ENCODE results near the gene TAF8.
A peak's percentile ranks its signal among the peaks of the same experiment; 100 is the strongest.

The TAF8 gene

DNA sequence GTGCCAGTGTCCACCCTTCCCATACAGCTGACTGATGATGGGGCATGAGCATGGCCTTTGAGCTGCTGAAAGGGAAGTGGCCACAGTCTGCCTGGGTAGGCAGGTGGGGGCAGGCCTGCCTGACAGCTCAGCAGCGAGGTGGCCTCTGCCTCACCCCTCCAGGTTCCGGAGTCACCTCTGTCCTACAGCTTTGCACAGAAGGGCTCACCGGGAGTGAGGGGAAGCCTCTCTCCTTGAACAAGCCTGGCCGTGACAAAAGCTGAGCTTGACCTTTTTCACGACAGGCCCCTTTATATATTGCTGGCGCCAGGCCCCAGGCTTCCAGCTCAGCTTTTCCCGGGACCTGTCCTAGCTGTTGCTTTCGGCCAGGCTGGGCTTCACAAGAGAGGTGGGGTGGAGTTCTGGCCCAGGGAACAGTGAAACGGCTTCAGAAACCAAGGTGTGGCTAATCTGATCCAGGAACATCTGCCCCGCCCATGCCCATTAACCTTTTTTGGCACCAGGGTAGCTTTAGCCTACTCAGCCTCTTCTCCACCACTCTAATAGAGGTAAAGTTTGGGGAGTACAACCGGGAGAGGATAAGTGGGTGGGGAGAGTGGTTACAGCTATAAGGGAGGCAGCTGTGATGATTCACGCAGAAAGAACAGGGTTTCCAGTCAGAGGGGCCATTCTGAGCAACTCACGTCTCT lies 49.2 kb downstream of the TAF8 start:
- DNase-seq (ENCODE audit: low spot score) = peak; percentile 76

DNA sequence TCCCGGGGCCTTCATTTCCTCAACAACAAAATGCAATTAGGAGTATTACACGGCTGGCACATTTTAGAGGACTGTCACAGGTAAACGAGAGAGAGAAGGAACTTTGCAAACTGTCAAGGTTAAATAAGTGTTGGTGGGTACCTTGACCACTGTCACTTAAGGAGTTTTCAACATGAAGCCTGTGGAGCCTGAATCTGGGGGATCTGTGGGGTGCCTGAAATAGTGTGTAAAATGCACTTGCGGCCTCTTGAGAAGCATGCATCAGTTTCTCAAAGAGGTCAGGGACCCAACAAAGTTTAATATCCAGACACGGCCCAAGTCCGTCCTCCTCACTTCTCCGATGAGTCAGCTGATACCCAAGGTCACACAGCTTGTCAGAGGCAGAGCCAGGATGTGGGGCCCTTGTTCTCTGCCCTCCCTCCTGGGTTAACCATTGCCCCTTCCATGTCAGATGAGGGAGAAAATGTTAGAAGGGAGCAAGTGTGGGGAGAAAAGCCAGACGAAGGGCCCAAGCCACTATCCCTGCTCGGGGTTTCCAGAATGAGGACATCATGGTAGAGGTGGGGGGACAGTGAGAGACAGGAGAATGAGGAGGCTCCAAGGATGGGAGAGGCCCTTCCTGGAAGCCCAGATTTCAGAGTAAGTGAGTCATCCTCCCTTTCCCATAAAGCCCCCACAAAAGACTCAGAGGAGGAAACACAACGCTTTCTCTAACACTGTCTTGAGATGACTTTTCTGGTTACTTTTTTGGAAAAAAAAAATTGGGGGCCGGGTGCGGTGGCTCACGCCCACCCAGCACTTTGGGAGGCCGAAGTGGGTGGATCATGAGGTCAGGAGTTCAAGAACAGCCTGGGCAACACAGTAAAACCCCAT lies 49.9 kb downstream of the TAF8 start:
- peak; percentile 16 for DNase-seq (ENCODE audit: low spot score)

DNA sequence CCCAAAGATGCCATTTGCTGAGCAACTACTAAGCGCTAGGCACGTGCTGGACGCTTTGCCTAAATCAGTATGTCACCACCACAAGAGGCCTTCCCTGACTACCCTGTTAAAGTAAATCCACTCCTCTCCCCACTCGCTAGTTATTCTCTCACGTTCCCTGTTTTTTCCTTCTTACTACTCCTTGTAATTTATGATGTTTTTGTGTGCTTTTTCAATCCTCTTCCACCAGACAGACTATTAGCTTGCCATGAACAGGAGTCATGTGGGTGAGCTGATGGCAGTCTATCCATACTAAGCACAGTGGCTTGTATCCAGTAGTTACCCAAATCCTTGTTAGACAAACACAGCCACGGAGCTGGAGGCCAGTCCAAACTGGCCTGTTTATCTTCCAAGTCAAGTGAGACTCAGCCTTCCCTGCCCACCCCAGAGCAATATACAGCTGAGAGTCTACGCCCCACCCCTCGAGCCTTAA lies 50.9 kb downstream of the TAF8 start:
- DNase-seq (ENCODE audit: low spot score) = no peak

DNA sequence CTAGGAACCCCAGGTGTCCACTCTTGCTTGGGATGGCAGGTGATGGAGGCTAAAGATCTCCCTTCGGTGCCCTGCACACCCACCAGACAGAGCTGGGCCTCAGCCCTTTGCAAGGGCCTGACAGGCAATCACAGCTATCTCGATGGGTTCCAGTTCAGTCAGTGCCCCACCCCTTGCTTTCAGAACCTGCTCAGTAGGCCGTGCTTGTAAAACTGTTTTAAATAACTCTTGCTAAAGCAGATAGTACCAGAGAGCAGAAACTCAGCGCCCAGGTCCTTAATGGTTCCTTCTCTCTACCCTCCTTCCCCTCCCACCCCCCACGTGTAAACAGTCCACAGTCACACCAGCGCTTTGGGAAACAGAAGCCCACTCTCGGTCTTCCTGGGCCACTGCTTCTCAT lies 52.9 kb downstream of the TAF8 start:
- no peak for DNase-seq (ENCODE audit: low spot score)

DNA sequence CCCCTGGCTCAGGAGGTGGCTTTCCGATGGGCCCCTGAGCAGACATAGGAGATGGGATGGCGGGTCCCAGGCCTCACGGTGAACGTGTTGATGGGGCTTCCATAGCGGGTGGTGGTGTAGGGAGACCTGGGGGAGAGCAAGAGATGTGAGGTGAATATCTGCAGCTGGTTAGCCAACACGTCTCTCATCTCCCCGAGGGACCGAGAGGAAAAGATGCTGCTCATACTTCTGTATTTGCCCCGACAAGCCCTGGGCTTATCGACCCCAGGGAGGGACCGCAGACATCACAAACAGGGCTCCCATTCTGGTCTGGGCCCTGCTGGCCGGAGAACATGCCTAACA lies 53.4 kb downstream of the TAF8 start:
- DNase-seq (ENCODE audit: low spot score) = no peak

DNA sequence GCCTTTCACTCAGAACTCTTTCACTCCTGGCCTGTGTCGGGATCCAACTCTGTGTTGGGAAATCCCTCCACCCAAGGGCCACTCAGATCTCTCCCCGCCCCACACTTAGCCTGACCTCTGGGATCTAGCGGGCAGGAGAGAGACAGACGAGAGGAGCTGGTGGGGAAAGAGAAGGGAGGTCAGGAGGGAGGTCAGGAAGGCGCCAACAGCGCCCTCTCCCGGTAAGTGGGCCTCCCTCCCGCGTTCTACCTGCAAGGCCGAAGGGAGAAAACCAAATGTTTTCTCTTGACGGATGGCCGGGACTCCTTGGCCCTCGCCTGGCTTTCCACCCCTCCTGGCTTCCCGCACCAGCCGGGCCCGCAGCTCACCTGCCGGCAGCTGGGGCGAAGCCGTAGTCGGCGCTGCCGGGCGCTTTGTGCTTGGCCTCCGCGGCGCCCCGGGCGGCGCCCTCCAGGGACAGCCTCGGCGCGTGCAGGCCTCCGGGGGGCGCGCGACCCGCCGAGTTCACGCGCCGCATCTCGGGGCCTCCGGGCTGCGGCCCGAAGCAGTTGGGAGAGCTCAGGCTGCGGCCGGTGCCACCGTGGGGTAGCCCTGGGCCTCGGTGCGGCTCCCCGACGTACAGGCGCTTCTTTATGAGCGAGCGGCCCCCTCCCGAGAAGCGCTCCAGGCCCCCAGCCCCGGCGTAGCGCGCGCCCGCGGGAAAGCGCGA lies 53.9 kb downstream of the TAF8 start:
- no peak for DNase-seq (ENCODE audit: low spot score)

DNA sequence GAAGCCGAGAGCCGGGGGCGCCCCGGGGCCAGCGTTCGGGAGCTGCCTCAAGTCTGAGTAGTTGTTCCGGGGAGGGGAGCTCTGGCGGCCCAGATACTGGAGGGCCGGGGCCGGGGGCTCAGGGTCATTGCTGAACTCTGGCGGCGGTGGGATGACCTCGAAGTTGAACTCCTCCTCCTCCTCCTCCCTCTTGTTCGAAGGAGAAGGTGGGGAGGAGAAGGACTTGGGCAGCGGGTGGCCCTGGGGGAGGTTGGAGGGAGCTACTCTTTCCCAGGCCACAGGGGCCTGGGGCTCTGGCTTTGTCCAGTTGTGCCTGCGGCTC lies 54.4 kb downstream of the TAF8 start:
- DNase-seq (ENCODE audit: low spot score) = no peak

DNA sequence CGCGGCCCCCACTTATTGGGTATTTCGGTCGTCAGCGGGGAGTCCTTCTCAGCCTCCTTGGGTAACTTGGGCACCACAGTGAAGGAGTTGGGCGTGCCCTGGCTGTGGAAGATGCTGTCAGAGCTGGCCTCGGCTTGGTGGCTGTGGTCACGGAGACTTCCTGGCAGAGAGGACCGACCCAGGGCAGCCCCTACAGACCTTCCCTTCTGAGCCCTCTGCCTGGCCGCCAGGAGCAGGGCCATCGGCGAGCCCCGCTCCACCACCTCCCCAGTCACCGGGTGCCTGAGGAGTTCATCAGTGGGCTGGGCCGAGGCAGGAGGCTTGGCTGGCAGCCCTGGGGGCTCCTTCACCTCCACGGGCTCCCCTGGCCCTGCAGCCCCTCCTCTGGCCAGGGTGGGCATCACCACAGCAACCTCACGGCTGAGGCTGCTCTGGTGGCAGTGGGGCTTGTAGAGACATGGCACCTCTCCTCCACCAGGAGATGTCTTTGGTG lies 54.9 kb downstream of the TAF8 start:
- no peak for DNase-seq (ENCODE audit: low spot score)

DNA sequence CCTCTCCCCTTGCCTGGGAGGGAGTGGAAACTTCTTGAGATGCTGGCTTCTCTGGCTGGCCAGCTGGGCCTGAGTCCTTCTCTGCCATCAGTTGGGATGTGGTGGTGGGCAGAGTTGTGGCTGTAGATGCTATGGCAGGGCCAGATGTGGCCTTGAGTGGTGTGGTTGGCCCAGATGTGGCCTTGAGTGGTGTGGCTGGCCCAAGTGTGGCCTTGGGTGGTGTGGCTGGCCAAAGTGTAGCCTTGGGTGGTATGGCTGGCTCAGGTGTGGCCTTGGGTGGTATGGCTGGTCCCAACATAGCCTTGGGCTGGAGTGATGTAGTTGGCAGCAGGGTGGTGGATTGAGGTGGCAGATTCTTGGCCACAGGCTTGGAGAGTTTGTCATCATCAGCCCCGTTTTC lies 55.4 kb downstream of the TAF8 start:
- DNase-seq (ENCODE audit: low spot score) = no peak

DNA sequence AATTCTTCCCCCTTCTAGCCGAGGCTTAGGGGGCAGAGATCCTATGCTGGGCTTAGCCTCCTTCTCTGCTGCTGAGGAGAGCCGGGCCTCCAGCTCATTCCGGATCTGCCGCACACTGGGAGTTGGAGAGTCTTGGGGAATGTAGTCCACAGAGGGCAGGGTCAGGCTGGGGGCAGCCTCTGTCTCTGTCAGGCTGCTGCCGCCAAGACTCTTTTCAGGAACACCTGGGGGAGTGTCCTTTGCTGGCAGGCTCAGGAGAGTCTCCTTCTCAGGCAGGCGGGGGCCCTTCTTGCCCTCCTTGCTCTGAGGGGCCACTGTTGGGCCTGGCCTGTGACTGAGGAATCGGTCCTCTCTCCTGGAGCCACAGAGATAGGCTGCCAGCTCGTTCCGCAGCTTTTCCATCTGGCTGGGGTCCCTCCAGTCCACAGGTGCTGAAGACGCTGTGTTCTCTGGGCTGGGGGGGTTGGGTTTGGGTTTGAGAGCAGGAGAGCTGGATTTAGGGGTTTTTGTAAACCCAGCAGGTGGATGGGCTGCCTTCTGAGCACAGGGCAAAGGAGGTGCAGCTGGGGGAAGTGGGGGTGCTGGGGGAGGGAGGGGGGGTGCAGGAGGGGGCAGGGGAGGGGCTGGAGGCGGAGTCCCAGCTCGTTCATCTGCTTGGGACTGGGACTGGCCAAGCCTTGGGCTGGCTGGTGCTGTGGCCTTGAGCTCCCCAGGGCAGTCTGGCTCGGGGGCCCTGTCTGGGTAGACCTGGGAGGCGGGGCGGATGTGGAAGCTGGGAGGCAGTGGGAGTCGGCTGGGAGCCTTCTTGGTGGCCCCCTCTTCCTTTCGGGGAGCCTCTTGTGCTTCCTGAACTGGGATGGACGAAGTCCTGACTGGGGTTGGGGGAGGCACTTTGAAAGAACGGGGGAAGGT lies 56.0 kb downstream of the TAF8 start:
- DNase-seq (ENCODE audit: low spot score) = no peak

DNA sequence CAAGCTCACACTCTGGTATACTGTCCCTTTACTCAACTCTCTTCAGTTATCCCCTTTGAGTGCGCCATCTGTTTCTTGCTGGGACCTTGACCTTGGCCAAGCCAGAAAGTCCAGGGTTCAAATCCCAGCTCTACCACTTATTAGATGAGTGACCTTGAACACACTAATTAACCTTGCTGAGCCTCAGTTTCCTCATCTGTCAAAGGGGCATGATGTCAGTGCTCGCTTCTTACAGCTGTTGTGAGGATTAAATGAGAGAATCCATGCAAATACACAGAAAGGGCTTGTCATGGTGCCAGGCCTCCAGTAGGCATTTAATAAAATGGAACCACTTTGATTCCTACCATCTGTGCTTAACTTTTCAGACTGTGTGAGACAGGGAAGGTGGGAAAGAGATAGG lies 57.7 kb downstream of the TAF8 start:
- no peak for DNase-seq (ENCODE audit: low spot score)

DNA sequence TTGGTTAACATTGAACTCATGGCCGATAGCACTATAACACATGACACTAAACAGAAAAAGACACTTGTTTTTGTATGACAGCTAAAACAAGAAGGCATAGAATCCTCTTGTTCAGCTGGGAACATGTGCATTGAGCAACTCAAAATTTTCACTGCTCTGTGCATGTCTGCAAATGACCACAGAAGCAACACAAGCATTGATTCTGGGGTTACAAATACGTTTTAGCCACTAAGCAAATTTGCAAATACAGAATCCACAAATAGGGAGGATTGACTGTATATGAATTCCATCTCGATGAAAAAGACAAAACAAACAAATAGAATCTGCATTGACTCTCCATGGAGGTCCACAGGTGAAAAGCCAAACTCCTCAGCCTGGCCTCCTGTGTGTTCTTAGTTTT lies 60.4 kb downstream of the TAF8 start:
- DNase-seq (ENCODE audit: low spot score) = no peak

DNA sequence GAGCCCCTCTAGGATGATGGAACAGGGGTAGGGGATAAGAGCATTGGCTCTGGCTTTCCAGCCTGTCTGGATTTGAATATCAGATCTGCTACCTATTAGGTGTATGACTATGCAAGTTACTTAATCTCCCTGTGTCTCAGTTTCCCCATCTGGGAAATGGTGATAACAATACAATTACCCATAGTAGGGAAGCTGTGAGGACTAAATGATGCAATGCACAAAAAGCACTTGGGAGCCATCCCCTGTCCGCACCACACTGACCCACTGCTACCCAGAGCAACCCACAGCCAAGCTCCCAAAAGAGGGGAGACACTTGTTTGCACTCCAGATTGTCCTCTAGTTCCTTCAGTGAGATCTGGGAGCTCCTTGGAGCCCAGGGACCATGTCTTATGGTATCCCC lies 62.0 kb downstream of the TAF8 start:
- no peak for DNase-seq (ENCODE audit: low spot score)

DNA sequence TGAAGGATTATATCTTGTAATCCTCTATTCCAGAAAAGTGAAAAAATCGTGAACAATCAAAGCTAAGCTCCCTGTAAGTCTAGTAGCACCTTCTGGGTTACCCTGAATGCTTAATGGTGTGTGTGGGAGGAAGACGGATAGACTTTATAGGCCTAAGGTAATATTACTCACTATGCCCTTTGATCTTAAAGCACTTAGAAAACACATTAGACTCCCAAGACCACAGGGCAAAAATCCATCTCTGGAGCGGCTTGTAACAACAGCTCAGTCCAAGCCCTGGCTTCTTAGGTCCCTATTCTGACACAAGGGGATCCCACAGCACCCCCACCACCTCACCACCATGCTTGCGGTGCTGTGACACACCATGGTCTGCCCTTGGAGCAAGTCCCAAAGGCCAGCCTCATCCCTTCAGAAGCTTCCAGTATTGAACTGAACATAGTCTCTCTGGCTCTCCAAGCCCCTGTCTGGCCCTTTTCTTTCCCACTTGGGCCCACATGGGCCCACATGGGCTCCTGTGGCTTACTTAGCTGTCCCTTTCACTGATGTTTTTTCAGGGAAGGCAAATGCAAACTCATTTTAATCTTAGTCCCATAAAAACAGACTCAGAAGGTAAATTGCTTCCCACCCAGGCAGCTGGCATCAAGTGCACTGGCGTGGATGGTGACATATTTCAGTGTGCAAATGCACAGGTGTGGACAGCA lies 63.8 kb downstream of the TAF8 start:
- DNase-seq (ENCODE audit: low spot score) = peak; percentile 84

DNA sequence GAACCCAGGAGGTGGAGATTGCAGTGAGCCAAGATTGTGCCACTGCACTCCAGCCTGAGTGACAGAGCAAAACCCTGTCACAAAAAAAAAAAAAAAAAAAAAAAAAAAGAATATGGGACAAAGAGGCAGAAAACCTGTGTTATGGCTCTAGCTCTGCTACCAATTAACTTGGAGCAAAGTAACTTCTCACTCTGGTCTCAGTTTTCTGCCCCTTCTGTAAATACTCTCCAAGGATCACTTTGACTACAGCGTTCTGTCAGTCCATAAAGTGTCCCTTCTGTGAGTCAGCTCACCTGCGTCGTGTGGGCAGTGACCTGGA lies 67.5 kb downstream of the TAF8 start:
- no peak for DNase-seq (ENCODE audit: low spot score)

DNA sequence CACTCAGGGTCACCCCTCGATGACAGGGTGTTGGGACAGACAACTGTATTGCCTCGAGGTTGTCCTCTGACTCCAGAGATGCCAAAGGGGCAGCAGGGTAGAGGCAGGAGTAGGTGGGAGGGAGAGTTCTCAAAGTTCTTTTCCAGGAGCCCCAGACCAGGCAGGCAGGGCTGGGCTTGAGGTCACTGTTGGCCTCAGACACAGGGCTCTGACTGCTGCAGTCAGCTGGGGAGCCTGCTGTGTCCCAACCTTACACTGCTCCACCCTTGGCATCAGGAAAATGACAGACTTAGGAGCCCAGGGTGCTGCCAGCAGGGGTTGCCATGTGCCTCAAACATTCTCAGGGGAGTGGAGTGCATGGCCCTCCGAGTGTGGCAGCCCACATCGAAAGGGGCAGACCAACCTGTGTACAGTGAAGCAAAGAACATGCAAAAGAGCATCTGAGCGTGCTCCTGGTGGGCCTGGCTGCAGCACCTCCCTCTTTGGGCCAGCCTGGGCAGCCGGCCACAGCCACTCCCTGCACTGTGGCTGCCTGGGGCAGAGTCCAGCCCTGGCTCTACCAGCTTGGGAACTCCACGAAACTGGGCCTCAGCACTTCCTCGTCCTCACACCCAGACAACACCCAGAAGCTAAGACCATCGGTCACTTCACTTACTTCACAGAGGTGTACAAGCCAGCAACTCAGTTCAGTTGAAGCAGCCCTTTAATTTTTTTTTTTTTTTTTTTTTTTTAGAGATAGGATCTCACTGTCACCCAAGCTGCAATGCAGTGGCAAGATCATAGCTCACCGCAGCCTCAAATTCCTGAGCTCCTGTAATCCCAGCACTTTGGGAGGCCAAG lies 68.1 kb downstream of the TAF8 start:
- peak; percentile 92 for DNase-seq (ENCODE audit: low spot score)

DNA sequence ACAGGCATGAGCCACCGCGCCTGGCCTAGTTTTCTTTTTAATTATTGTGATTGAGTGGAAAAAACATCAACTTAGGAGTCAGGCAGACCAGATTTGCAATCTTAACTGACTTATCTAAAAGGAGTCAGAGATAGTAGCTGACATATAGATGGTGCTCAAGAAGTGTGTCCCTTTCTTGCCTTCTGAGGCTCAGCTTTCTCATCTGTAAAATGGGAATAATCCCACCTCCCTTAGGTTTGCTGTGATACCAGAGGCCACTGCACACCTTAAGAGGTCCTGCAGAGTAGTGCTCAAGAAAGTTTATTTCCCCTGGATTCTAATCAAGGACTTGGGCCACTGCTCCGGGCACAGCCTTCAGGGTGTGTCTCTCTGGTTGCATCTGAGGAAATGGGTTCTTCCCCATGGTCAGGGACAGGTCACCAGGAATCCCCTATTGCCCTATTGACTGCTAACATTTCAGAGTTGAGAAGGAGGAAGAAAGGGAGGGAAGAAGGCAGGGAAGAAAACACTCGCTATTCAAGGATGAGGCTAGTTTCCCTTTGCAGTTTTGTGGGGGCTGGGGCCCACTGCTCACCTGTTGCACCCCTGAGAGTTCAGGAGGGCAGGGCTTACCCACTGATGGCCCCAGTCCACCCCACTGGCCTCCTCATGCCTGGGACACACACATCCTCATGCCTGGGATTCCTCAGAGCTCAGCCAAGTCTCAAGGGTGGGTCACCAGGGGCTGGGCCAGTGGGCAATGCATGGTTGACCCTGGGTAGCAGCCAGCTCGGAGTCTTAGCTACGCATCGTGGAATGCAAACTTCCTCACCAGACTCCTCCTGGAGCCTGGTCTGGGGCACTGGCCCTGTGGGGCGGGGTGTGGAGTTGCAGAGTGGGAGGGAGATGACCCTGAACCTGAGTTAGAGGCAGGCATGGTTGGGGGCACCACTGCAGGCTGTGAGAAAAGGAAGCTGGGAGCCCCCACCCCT lies 70.9 kb downstream of the TAF8 start:
- peak; percentile 57 for DNase-seq (ENCODE audit: low spot score)

DNA sequence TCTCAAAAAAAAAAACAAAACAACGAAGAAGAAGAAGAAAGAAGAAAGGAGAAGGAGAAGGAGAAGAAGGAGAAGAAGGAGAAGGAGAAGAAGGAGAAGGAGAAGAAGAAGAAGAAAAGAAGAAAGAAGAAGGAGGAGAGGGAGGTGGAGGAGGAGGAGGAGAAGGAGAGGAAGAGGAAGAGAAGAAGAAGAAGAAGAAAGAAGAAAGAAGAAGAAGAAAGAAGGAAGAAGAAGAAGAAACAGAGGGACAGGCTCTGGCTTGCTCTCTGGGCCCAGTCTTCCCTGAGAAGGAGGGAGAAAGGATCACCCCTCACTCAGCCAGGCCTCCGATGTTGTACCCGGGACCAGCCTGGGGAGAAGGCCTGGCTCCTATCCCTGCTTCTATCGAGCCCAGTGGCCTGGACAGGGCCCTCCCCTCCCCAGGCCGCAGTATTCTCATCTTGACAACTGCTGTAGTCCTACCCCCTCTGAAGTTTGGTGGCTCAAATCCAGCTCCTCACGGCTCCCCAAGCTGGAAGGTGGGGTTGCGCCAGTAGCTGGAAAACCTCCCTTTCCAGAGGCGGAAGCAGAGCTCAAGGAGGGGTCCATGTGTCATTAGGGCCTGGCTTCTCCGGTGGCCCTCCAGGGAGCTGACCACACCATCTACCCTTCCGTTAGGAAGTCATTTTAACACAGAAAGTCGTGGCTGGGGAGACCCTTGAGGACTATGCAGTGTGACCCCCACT lies 73.2 kb downstream of the TAF8 start:
- DNase-seq (ENCODE audit: low spot score) = no peak

Data from LoVo (cell line).